BE2C (cell line): ENCODE measurements around the gene NUP210.

ENCODE experiments used
- DNase-seq: peaks from one replicate; pipeline ENCODE4 v3.0.0-alpha.2; 2020
- H3K27me3 ChIP-seq: fragments of 250-450 bp; sonication (Bioruptor Pico); 2 replicates; pipeline ENCODE4 v1.5.1; 2020; ENCODE audit warnings: mild to moderate bottlenecking
- H3K36me3 ChIP-seq: fragments of 250-450 bp; sonication (Bioruptor Pico); 2 replicates; pipeline ENCODE4 v1.5.1; 2020; ENCODE audit warnings: mild to moderate bottlenecking
- H3K4me1 ChIP-seq: fragments of 250-450 bp; sonication (Bioruptor Pico); 2 replicates; pipeline ENCODE4 v1.5.1; 2020
- H3K4me3 ChIP-seq: 2 replicates; pipeline ENCODE4 v1.5.1; 2011; ENCODE audit warnings: low read depth, low read length
- H3K9me3 ChIP-seq: fragments of 250-450 bp; sonication (Bioruptor Pico); 2 replicates; pipeline ENCODE4 v1.5.1; 2020
- CTCF ChIP-seq: IDR thresholded peaks from 2 replicates; pipeline ENCODE4 v1.5.1; 2012; ENCODE audit warnings: mild to moderate bottlenecking, low read depth, low read length

Gene NUP210

DNA sequence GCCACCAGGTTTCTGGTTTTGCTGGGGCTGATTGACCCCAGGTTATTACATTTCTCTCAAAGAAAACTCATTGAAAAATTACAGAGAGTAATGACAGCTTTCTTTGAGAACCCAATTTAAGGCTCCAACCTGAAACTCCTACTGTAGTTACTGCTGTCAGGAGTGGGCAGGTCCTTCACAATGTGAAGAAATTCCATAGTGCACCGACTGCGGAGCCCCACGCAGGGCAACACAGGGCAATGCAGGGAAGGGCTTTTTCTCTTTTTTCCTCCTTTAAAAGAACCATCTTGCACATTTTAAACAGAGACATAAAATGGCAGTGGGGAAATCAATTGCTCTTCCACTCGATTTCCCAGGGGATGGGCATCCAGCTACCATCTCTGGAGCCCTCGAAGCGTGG is 74.3 kb downstream of the NUP210 start:
- Histone ChIP-seq H3K4me3 (no peak overlapping the region), H3K27me3 (no peaks in the 10 kb centered on the region), H3K36me3 (no peaks in the 10 kb centered on the region; the same call in 1 of the 2 replicates), H3K4me1 (no peaks in the 10 kb centered on the region), H3K9me3 (no peaks in the 10 kb centered on the region)
- TF ChIP-seq CTCF, result no peak
- DNase-seq, result no peak

DNA sequence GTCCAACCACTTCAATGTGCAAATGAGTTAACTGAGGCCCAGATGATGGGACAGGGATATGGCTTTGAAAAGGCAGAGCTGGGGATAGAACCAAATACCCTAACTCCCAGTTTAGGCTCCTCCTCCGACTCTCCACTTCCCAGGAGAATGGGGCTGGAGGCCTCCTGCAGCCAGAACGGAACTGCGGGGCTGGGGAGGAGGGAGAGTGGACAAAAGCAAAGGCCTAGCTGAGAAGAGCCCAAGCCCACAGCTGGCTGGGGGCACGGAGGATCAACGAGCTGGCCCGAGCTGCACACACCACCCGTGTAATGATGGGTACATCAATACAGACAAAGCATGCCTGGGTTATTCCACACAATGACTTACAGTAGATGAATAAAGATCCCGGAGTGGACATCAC is 74.8 kb downstream of the NUP210 start:
- H3K4me1 ChIP-seq, result no peaks in the 10 kb centered on the region
- H3K4me3 ChIP-seq, result no peak overlapping the region
- H3K9me3 ChIP-seq, result no peaks in the 10 kb centered on the region
- no peak for DNase-seq
- TF ChIP-seq CTCF, result no peak
- H3K36me3 ChIP-seq, result no peaks in the 10 kb centered on the region; the same call in 1 of the 2 replicates
- H3K27me3 ChIP-seq, result no peaks in the 10 kb centered on the region

- Histone ChIP-seq H3K36me3 (no peaks in the 10 kb centered on the region; the same call in 1 of the 2 replicates), H3K27me3 (no peaks in the 10 kb centered on the region), H3K4me3 (no peak overlapping the region), H3K4me1 (no peaks in the 10 kb centered on the region), H3K9me3 (no peaks in the 10 kb centered on the region)
- no peak for DNase-seq
- no peak for TF ChIP-seq CTCF
Measured at GRCh38 chr3:13344663-13345062, 75.5 kb downstream of the NUP210 start.

- H3K4me3 ChIP-seq, result no peak overlapping the region
- H3K36me3 ChIP-seq, result peaks cover 3% of the 10 kb centered on the region
Measured at GRCh38 chr3:13343601-13344000, 76.5 kb downstream of the NUP210 start.

GRCh38 chr3:13341229-13341905 is 78.8 kb downstream of the NUP210 start:
- no peak for DNase-seq
- Histone ChIP-seq H3K27me3 (no peaks in the 10 kb centered on the region), H3K4me1 (no peaks in the 10 kb centered on the region), H3K9me3 (no peaks in the 10 kb centered on the region), H3K4me3 (no peak overlapping the region), H3K36me3 (peaks cover 7% of the 10 kb centered on the region)
- no peak for TF ChIP-seq CTCF

More at GRCh38 chr3:13343601-13344000, 76.5 kb downstream of the NUP210 start:
- Histone ChIP-seq H3K27me3 (no peaks in the 10 kb centered on the region), H3K4me1 (no peaks in the 10 kb centered on the region), H3K9me3 (no peaks in the 10 kb centered on the region)
- no peak for TF ChIP-seq CTCF
- DNase-seq, result no peak

DNA sequence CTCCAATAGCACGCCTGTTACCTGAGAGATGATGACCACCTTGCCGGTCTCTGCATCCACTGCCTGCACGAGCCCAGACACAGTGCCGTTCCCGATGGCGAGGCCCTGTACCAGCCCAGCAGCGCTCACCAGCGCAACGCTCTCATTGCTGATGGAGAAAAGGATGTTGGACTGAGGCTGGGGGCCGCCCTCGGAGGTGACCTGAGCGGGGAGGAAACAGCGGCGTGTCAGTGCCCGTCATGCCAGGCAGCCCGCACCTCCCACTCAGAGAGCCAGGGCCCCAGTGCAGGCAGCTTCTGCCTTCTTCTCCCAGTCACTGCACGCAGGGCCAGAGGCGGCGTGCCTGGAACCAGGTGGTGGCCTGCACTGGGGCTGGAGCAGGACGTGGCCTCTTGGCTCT is 80.3 kb downstream of the NUP210 start:
- DNase-seq, result no peak
- TF ChIP-seq CTCF, result no peak
- Histone ChIP-seq H3K4me3 (no peak overlapping the region), H3K36me3 (peaks cover 7% of the 10 kb centered on the region), H3K4me1 (no peaks in the 10 kb centered on the region), H3K27me3 (no peaks in the 10 kb centered on the region), H3K9me3 (no peaks in the 10 kb centered on the region)
